ENCODE measurements around the gene THUMPD2.

The THUMPD2 gene

DNA sequence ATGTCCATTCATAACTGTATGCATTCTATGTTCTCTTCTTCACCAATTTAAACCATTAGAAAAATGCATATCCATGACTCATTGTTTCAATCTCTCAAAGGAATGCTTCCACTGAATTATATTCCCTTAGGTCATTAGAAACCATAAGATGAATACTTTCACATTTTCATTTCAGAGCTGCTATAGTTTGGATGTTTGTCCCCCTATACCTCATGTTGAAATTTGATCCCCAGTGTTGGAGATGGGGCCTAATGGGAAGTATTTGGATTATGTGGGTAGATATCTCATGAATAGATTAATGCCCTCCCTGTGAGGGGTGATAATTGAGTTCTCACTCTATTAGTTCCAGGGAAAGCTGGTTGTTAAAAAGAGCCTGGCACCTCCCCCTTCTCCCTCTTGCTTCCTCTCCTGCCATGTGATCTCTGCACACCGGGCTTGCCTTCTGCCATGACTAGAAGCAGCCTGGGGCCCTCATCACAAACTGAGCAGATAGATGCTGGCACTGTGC lies 35.7 kb downstream of the THUMPD2 start:
- Histone ChIP-seq H4K20me1 (ENCODE audit: insufficient read depth, low read length) (no peaks in the 10 kb centered on the region), H3K79me2 (ENCODE audit: low read length) (no peaks in the 10 kb centered on the region), H3K4me2 (ENCODE audit: low read depth, low read length) (no peak overlapping the region), H3K9me3 (replicated peaks; ENCODE audit: insufficient read depth, low read length) (no peaks in the 10 kb centered on the region), H3K9me2 (replicated peaks; ENCODE audit: insufficient read depth, low read length) (no peaks in the 10 kb centered on the region), H3K27ac (ENCODE audit: low read length) (no peak overlapping the region), H3K27me3 (replicated peaks; ENCODE audit: insufficient read depth, low read length) (no peaks in the 10 kb centered on the region), H3K4me3 (ENCODE audit: low read length) (no peak overlapping the region), H2AFZ (ENCODE audit: low read length) (no peak overlapping the region), H3F3A (ENCODE audit: insufficient read depth, low read length) (no peaks in the 10 kb centered on the region), H3K9ac (ENCODE audit: low read length) (no peak overlapping the region), H3K36me3 (replicated peaks; ENCODE audit: insufficient read depth, low read length) (no peaks in the 10 kb centered on the region; the same call in 1 of the 2 replicates), H3K4me1 (ENCODE audit: low read length) (no peaks in the 10 kb centered on the region)
- no peak for DNase-seq
- TF ChIP-seq CTCF (IDR thresholded peaks at IDR 0.05; ENCODE audit: low read length) (no peak), EZH2phosphoT487 (IDR thresholded peaks at IDR 0.05; ENCODE audit: low read length) (no peak), EZH2 (optimal IDR thresholded peaks at IDR 0.05; ENCODE audit: low read depth, low read length) (no peak)

- H3K4me1 ChIP-seq (ENCODE audit: low read length), result no peaks in the 10 kb centered on the region
- H3K9me2 ChIP-seq (replicated peaks; ENCODE audit: insufficient read depth, low read length), result no peaks in the 10 kb centered on the region
- no peak overlapping the region for H3K4me2 ChIP-seq (ENCODE audit: low read depth, low read length)
- H3K36me3 ChIP-seq (replicated peaks; ENCODE audit: insufficient read depth, low read length), result no peaks in the 10 kb centered on the region; the same call in 1 of the 2 replicates
- no peak overlapping the region for H3K9ac ChIP-seq (ENCODE audit: low read length)
- no peaks in the 10 kb centered on the region for H3K27me3 ChIP-seq (replicated peaks; ENCODE audit: insufficient read depth, low read length)
- no peak for TF ChIP-seq EZH2phosphoT487 (IDR thresholded peaks at IDR 0.05; ENCODE audit: low read length)
- no peak for TF ChIP-seq EZH2 (optimal IDR thresholded peaks at IDR 0.05; ENCODE audit: low read depth, low read length)
- TF ChIP-seq CTCF (IDR thresholded peaks at IDR 0.05; ENCODE audit: low read length), result no peak
- no peak overlapping the region for H2AFZ ChIP-seq (ENCODE audit: low read length)
- H4K20me1 ChIP-seq (ENCODE audit: insufficient read depth, low read length), result no peaks in the 10 kb centered on the region
- H3K79me2 ChIP-seq (ENCODE audit: low read length), result no peaks in the 10 kb centered on the region
- H3K9me3 ChIP-seq (replicated peaks; ENCODE audit: insufficient read depth, low read length), result no peaks in the 10 kb centered on the region
- no peaks in the 10 kb centered on the region for H3F3A ChIP-seq (ENCODE audit: insufficient read depth, low read length)
- no peak overlapping the region for H3K4me3 ChIP-seq (ENCODE audit: low read length)
- no peak for DNase-seq
- no peak overlapping the region for H3K27ac ChIP-seq (ENCODE audit: low read length)
Observed at GRCh38 chr2:39741871-39742270, 37.2 kb downstream of the THUMPD2 start.

- Histone ChIP-seq H3K36me3 (replicated peaks; ENCODE audit: insufficient read depth, low read length) (no peaks in the 10 kb centered on the region; the same call in 1 of the 2 replicates), H3K9ac (ENCODE audit: low read length) (no peak overlapping the region), H4K20me1 (ENCODE audit: insufficient read depth, low read length) (no peaks in the 10 kb centered on the region), H3K9me2 (replicated peaks; ENCODE audit: insufficient read depth, low read length) (no peaks in the 10 kb centered on the region), H3K27me3 (replicated peaks; ENCODE audit: insufficient read depth, low read length) (no peaks in the 10 kb centered on the region), H2AFZ (ENCODE audit: low read length) (no peak overlapping the region), H3K4me2 (ENCODE audit: low read depth, low read length) (no peak overlapping the region), H3K9me3 (replicated peaks; ENCODE audit: insufficient read depth, low read length) (no peaks in the 10 kb centered on the region), H3K4me1 (ENCODE audit: low read length) (no peaks in the 10 kb centered on the region), H3K79me2 (ENCODE audit: low read length) (no peaks in the 10 kb centered on the region), H3F3A (ENCODE audit: insufficient read depth, low read length) (no peaks in the 10 kb centered on the region), H3K4me3 (ENCODE audit: low read length) (no peak overlapping the region), H3K27ac (ENCODE audit: low read length) (no peak overlapping the region)
- DNase-seq, result no peak
- TF ChIP-seq EZH2phosphoT487 (IDR thresholded peaks at IDR 0.05; ENCODE audit: low read length) (no peak), CTCF (IDR thresholded peaks at IDR 0.05; ENCODE audit: low read length) (no peak), EZH2 (optimal IDR thresholded peaks at IDR 0.05; ENCODE audit: low read depth, low read length) (no peak)
Observed at GRCh38 chr2:39739386-39739785, 39.7 kb downstream of the THUMPD2 start.
